Measurements from ENCODE around the gene CASTOR1.
"Not testable (repeated sequence)": the region's sequence is repeated elsewhere in the genome, so short reads cannot be mapped to it uniquely, and the experiment has no call there.

The CASTOR1 gene

GRCh38 chr22:30289141-30289979 lies at the start of gene CASTOR1:
Gene CASTOR1 (minus strand): TSS chr22:30289505. CDS start chr22:30289497, 8 bp downstream.
- peak; percentile 95 for DNase-seq

- DNase-seq: no peak
Measured at GRCh38 chr22:30338802-30339201, 49.5 kb upstream of the CASTOR1 start.

DNA sequence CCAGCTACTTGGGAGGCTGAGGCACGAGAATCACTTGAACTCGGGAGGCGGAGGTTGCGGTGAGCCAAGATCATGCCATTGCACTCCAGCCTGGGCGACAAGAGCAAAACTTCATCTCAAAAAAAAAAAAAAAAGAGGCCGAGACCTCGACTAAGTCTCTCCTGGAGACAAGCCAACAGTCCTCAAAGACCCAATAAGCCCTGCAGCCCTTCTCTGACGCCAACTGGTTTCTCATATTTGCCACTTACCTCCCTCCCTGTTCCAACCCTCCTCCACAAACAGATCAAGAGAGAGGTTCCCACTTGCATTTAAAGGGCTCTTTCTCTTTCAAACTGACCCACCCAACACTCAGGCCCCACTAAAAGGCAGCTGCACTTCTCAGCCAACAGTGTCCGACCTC lies 49.0 kb upstream of the CASTOR1 start:
- not testable (repeated sequence) for DNase-seq

GRCh38 chr22:30337461-30337778 lies 48.1 kb upstream of the CASTOR1 start:
- no peak for DNase-seq

- no peak for DNase-seq
Measured at GRCh38 chr22:30336752-30337460, 47.6 kb upstream of the CASTOR1 start.

- DNase-seq: no peak
Measured at GRCh38 chr22:30335236-30335635, 45.9 kb upstream of the CASTOR1 start.

DNA sequence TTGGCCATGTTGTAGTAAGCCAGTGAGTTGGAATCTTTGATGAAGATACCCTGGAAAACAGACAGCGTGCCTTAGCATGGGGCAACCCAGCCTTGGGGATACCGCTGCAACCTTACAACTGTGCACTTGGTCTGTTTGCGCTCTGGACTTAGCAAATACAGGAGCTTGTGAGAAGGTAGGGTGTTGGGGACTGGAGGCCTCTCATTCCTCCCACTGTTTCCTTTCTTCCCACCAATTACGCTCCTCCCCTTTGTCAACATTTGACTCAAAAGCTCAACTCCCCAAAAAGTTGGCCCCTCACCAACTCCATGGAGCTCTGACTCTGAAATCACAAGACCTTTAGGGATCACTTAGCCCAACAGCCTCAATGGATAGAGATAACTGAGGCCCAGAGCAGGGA lies 45.3 kb upstream of the CASTOR1 start:
- no peak for DNase-seq

DNA sequence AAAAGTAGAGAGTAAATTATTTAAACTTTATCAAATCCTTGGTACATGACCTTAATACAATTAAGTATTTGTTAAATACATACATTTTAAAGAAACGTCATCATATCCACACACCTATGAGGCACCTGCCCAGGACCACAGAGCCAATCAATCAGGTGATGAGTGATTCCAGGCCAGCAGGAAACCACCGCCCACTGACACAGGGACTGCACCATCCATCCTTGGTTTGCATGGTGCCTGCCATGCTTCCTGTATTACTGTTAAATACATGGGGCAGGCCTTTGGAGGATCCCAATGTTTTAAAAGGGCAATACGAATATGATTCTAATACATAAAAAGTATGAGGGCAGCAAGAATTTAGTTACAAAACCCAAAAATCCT lies 44.4 kb upstream of the CASTOR1 start:
- no peak for DNase-seq

- peak; percentile 36 for DNase-seq
Measured at GRCh38 chr22:30332994-30333706, 43.8 kb upstream of the CASTOR1 start.

- DNase-seq: no peak
Measured at GRCh38 chr22:30332551-30332950, 43.2 kb upstream of the CASTOR1 start.

- DNase-seq: no peak
Measured at GRCh38 chr22:30328466-30329049, 39.3 kb upstream of the CASTOR1 start.

DNA sequence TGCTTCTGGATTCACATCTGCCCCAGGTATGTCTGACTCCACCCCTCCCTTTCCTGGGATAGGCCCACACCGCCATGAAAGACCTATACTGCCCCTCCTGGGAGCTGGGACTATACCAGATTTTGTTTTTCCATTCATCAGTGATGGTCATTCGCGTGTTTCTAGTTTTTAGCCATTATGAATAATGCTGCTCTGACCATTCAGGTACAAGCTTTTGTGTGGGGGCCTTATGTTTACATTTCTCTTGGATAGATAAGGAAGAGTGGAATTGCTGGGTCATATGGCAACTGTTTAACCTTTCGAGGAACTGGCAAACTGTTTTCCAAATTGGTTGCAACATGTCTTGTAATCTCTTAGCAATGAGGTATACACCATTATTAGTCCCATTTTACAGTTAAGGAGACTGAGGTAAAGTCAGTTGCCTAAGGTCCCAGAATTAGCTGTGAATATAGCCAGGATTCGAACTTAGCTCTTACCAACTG lies 38.6 kb upstream of the CASTOR1 start:
- DNase-seq: no peak

- peak; percentile 97 for DNase-seq
Measured at GRCh38 chr22:30326706-30327362, 37.5 kb upstream of the CASTOR1 start, which contains the start of gene TBC1D10A. Gene TBC1D10A (minus strand): TSS chr22:30326941. CDS start chr22:30326881, 60 bp downstream.

DNA sequence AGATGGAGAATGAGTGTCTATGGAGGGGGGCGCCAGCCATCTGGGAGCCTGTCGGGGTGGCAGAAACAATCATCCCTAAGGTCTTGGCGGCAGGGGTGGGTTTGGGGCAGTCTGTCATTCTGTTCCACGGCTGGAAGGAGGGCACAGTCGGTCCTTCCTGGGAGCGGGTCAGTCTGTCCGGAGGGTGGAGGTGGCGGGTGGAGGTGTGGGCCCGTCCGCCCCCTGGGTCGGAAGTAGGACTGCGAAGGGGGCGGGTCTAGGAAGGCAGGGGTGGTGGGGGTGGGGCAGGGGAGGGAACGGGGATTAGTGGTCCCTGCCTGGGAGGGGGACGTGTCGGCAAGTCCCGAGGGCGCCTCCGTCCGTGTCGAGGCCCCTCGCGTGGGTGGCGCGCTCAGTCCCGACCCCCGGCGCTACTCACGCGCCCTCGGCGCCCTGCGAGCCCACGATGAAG lies 37.0 kb upstream of the CASTOR1 start:
- DNase-seq: peak; percentile 35

DNA sequence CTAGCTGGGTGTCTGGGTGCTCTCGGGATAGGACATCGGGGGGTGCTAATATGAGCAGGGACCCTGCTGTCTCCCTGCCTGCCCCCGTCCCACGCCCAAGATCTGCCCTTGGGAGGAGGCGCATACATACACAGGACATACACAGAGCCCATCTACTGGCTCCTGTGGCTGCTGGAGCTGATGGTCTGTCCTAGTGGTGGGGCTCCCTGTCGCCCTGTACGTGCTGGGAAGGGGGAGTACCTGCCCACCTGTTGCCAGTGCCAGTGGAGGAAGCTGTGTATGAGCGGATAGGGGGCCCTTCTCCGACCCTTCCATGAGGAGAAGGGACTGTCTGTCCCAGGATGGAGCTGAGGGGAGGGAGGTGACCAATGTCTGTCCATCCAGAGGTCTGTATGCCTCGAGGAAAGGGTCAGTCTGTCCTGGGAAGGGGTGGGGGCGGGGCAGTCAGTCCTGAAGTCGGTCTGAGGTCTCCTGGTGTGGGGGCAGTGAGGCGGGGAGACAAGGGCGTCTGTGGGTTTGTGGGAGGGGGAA lies 36.5 kb upstream of the CASTOR1 start:
- DNase-seq: no peak

DNA sequence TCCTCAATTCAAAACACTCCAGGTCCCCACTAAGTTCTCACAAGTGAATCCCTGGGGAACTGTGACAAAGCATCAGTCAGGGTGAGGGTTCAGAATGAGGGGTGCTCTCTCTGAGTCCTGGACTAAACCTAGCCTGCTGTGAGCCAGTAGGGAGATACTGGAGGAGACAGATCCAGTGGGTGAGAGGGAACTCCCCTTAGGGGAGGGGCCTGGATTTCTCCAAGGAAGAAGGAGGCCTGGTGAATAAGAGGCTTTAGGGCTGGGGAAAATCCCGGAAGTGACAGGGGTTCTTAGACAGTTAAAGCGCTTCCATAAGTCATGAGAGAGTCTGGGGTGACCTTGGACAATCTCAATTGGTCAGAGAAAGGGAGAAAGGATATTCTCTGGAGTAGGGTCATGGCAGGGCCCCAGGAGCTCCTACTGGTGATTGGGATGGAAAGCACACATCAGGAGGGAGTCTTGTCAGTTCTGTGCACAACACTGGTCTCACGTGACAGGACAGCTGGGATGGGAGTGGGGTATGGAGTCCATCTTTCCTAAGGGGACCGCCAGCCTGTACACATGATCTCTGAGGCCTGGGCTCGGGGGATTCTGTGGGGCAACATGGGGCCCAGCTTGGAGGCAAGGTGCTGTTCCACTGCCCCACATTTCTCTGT lies 35.9 kb upstream of the CASTOR1 start:
- DNase-seq: no peak

DNA sequence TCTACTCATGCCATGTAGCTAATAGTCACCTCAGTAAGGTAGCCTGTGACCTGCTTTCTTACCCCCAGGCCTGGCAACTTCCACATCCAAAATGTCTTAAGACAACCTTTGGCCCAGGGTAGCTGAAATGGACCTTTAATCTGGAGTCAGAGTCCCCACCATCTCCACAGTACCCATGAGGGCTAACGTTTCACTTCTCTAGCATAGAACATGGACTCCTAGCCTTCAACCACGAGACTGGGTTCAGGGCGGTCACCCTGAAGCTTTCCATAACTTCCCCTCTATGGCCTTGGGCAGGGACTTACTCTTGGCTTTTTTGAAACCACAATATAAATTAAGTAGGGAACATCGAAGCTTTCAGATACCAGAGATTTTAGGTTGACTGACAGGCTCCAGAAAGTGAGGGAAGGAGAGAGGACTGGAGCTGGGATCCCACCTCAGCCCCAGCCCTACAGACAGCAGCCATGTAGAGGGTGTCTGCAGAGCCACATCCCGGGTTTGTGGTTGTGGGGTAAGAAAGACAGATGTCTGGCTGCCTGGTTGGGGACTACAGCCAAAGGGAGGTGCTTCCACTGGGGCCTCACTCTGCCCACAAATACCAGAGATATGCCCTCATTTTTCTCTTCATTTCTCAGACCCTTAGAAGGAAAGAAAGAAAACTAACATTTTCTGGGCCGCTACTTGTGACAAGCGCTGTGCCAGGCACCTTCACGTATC lies 34.9 kb upstream of the CASTOR1 start:
- DNase-seq: peak; percentile 59

DNA sequence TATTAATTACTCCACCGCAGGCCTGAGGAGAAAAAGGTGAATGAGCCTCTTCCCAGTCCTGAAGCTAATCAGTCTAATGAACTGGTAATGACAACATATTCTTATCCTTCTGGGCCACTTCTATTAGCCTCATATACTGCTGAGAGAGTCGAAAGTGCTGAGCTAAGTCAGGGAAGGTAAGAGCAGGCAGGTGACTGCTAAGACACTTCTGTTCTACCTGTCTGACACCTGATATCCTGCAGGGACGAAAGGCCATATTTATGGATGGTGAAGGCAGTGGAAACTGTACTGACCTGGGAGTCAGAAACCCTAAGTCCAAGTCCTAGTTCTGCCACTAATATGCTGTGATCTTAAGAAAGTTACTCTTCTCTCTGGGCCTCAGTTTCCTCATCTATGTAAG lies 33.9 kb upstream of the CASTOR1 start:
- DNase-seq: no peak

DNA sequence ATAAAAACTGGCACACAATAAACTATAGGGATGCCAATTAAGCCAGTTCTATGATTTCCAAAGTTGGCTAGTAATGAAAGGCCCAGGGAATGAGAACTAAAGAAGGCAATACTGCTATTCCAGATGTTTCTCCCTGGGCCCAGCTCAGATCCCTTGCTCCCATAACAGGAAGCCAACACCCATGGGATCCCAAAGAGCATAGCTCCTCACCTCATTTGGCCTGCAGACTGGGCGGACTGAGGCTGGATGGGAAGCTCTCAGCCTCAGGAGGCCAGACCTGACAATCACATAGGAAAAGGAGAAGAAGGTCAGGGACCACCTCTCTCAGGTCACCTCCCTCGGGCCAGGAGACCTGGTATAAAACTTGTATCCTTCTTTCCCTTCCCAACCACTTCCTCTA lies 32.2 kb upstream of the CASTOR1 start:
- no peak for DNase-seq

DNA sequence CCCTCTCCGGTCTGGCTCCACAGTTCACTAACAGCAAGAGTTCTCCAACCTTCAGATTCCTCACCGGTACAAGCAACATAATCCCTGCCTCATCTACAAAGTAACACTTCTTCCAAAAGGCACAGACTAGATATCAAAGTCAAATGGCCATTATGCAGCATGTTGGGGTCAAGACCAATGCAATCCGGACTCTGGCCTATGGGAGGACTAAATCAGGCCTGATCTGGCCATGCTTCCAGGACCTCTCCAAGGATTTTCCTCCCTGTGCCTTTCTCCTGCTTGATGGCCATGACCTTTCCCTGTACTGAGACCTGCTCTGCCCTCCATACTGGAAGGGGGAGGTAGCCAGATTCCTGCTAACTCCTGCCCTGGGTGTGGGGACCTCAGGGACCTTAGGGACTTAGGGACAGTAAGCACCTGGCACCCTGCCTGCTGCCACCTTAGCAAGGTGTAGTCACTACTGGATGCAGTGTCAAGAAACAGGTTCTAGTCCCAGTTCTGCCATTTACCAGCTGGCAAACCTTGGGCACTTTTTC lies 30.8 kb upstream of the CASTOR1 start:
- DNase-seq: no peak
